Mucosa of descending colon (tissue), 3 donors: ENCODE results near the gene CD81. TPM values are rescaled to one million over a fixed set of nuclear protein-coding genes. Genes with fewer than 3 reads are reported as not detected.

Experiments used
- ATAC-seq: fragments of 200-7000 bp; cut with Tn5 transposase; one replicate; pipeline ENCODE4 v1.9.1; 2020; ENCODE audit warnings: mild to moderate bottlenecking, moderate library complexity
- DNase-seq, 3 donors: peaks; one replicate each; pipeline ENCODE4 v3.0.0-alpha.2; 2020
- H3K36me3 ChIP-seq: fragments of 200-600 bp; one replicate; pipeline ENCODE4 v1.8.0; 2021; ENCODE audit warnings: low read depth, mild to moderate bottlenecking
- H3K4me1 ChIP-seq: fragments of 200-600 bp; one replicate; pipeline ENCODE4 v1.8.0; 2021; ENCODE audit warnings: low read depth, mild to moderate bottlenecking
- H3K4me3 ChIP-seq: fragments of 200-600 bp; one replicate; pipeline ENCODE4 v1.8.0; 2021; ENCODE audit warnings: mild to moderate bottlenecking
- H3K9me3 ChIP-seq: fragments of 200-600 bp; one replicate; pipeline ENCODE4 v1.8.0; 2021; ENCODE audit warnings: mild to moderate bottlenecking
- CTCF ChIP-seq: fragments of 200-600 bp; IDR thresholded peaks from one replicate; pipeline ENCODE4 v1.8.0; 2022; ENCODE audit warnings: antibody characterized with exemption, mild to moderate bottlenecking
- intact Hi-C, 2 donors: fragments of 100-400 bp; cut with DNase I in 1 of 2; cut with micrococcal nuclease in 1 of 2; formaldehyde crosslinking; loops; one replicate each; pipeline versions ENCODE4 v1.11.0 to v1.11.1; 2022; cut with DNase I, micrococcal nuclease
- total RNA-seq, 3 donors: library from RNA; stranded (reverse); fragmentation: NEBNext Ultra II Directional in 2 of 3; extraction: Animal tissue kit (Norgen Biotek cat#: 25700) in 2 of 3; gene quantifications; one replicate each; pipeline versions ENCODE4 v1.2.1 to v1.2.4, GENCODE V29; 2021 to 2023
- donor health status: DM: no; HTN: no; CAD: no; lungs with moderate emphysema.
- donor health status: DM: no; HTN: no; CAD: no.
- donor health status: DM: no; HTN: yes; CAD: no.

CD81 gene
- total RNA-seq, 3 donors from 2014 or later, result 98.7 to 551 (median 186) TPM

- no peak for DNase-seq
- Histone ChIP-seq H3K4me3 (no peak overlapping the region), H3K9me3 (peaks cover 7% of the 10 kb centered on the region), H3K4me1 (no peaks in the 10 kb centered on the region), H3K36me3 (no peaks in the 10 kb centered on the region)
- intact Hi-C loops, result no loop called here
- no peak for TF ChIP-seq CTCF
- ATAC-seq, result no peak
Observed at GRCh38 chr11:2345050-2345449, 32.1 kb upstream of the CD81 start.

- Histone ChIP-seq H3K4me3 (no peak overlapping the region), H3K36me3 (no peaks in the 10 kb centered on the region), H3K4me1 (no peaks in the 10 kb centered on the region), H3K9me3 (peaks cover 7% of the 10 kb centered on the region)
- DNase-seq (no peak), ATAC-seq (no peak)
- intact Hi-C loops, result no loop called here
- TF ChIP-seq CTCF, result no peak
Observed at GRCh38 chr11:2346014-2346413, 31.1 kb upstream of the CD81 start.

- ATAC-seq (no peak), DNase-seq (no peak)
- Histone ChIP-seq H3K4me1 (no peaks in the 10 kb centered on the region), H3K9me3 (peaks cover 7% of the 10 kb centered on the region), H3K36me3 (no peaks in the 10 kb centered on the region), H3K4me3 (no peak overlapping the region)
- intact Hi-C loops, result no loop called here
- TF ChIP-seq CTCF, result no peak
Observed at GRCh38 chr11:2346586-2347307, 30.4 kb upstream of the CD81 start.

GRCh38 chr11:2347308-2347830 lies 29.7 kb upstream of the CD81 start:
- Histone ChIP-seq H3K9me3 (peaks cover 7% of the 10 kb centered on the region), H3K4me3 (no peak overlapping the region), H3K4me1 (no peaks in the 10 kb centered on the region), H3K36me3 (no peaks in the 10 kb centered on the region)
- no peak for DNase-seq
- intact Hi-C loops, result no loop called here
- ATAC-seq, result no peak
- no peak for TF ChIP-seq CTCF

GRCh38 chr11:2348986-2349385 lies 28.1 kb upstream of the CD81 start:
- Histone ChIP-seq H3K4me1 (no peaks in the 10 kb centered on the region), H3K4me3 (no peak overlapping the region), H3K9me3 (peaks cover 7% of the 10 kb centered on the region), H3K36me3 (no peaks in the 10 kb centered on the region)
- DNase-seq (no peak), ATAC-seq (no peak)
- intact Hi-C loops, result no loop called here
- no peak for TF ChIP-seq CTCF
